Measurements from ENCODE around the gene MED13L. TPM values are rescaled to one million over a fixed set of nuclear protein-coding genes. Genes with fewer than 3 reads are reported as not detected.

Gene MED13L
- total and polyA plus RNA-seq, 4 donors = 7.9 to 94.0 (median 37.7) TPM

- no peaks in the 10 kb centered on the region for H3K27me3 ChIP-seq (ENCODE audit: control insufficient read depth in 4 of 4, insufficient read depth in 4 of 4, low read length in 3 of 4)
- no peaks in the 10 kb centered on the region for H3K9me3 ChIP-seq (ENCODE audit: control insufficient read depth in 4 of 4, low read length in 3 of 4)
- no peak for DNase-seq (ENCODE audit: low spot score)
- H3K36me3 ChIP-seq (ENCODE audit: control insufficient read depth in 4 of 4, insufficient read depth in 3 of 4, low read depth in 1 of 4, low read length in 3 of 4) = no peaks in the 10 kb centered on the region
- 96% methylated on average over 3 of the region's 3 CpGs for WGBS
- H3K4me1 ChIP-seq (ENCODE audit: control insufficient read depth in 4 of 4, insufficient read depth in 4 of 4, low read length in 3 of 4) = peaks cover 3 to 15% (median 9%) of the 10 kb centered on the region in 4 donors
- H3K27ac ChIP-seq (ENCODE audit: low read depth in 1 of 2, low read length in 2 of 2) = no peak overlapping the region
- H3K4me3 ChIP-seq (ENCODE audit: low read depth in 1 of 3, low read length in 3 of 3) = no peak overlapping the region
- no peak for TF ChIP-seq ATF3 (IDR thresholded peaks at IDR 0.05)
- TF ChIP-seq TAF1 (conservative IDR thresholded peaks at IDR 0.05) = no peak
- no peak for TF ChIP-seq SP1 (IDR thresholded peaks at IDR 0.05)
- no peak for TF ChIP-seq HNF4G (IDR thresholded peaks at IDR 0.05)
- TF ChIP-seq CTCF (IDR thresholded peaks at IDR 0.05; ENCODE audit: low read depth, low read length, missing input control) = no peak
- H3K9ac ChIP-seq (ENCODE audit: low read depth in 1 of 2, low read length in 2 of 2) = no peak overlapping the region
These were observed 32.6 kb upstream of the MED13L start for GRCh38 chr12:116310082-116310481.

GRCh38 chr12:116309343-116309742 lies 31.9 kb upstream of the MED13L start:
- Histone ChIP-seq H3K36me3 (ENCODE audit: control insufficient read depth in 4 of 4, insufficient read depth in 3 of 4, low read depth in 1 of 4, low read length in 3 of 4) (no peaks in the 10 kb centered on the region), H3K4me3 (ENCODE audit: low read depth in 1 of 3, low read length in 3 of 3) (no peak overlapping the region), H3K27ac (ENCODE audit: low read depth in 1 of 2, low read length in 2 of 2) (no peak overlapping the region), H3K27me3 (ENCODE audit: control insufficient read depth in 4 of 4, insufficient read depth in 4 of 4, low read length in 3 of 4) (no peaks in the 10 kb centered on the region), H3K4me1 (ENCODE audit: control insufficient read depth in 4 of 4, insufficient read depth in 4 of 4, low read length in 3 of 4) (peaks cover 3 to 15% (median 5%) of the 10 kb centered on the region in 4 donors), H3K9ac (ENCODE audit: low read depth in 1 of 2, low read length in 2 of 2) (no peak overlapping the region), H3K9me3 (ENCODE audit: control insufficient read depth in 4 of 4, low read length in 3 of 4) (no peaks in the 10 kb centered on the region)
- DNase-seq (ENCODE audit: low spot score) = no peak
- WGBS = 96% methylated on average over 1 of the region's 1 CpG
- TF ChIP-seq RAD21 (IDR thresholded peaks at IDR 0.05) (no peak), ZBTB33 (IDR thresholded peaks at IDR 0.05) (no peak), FOXA2 (IDR thresholded peaks at IDR 0.05) (no peak), FOXA1 (IDR thresholded peaks at IDR 0.05) (no peak), EGR1 (IDR thresholded peaks at IDR 0.05; ENCODE audit: low read depth in 2 of 2) (no peak), SP1 (IDR thresholded peaks at IDR 0.05) (no peak), HNF4A (conservative IDR thresholded peaks at IDR 0.05) (no peak), RXRA (IDR thresholded peaks at IDR 0.05) (no peak), ATF3 (IDR thresholded peaks at IDR 0.05) (no peak), YY1 (IDR thresholded peaks at IDR 0.05) (no peak), REST (IDR thresholded peaks at IDR 0.05) (no peak), MAX (IDR thresholded peaks at IDR 0.05) (no peak), GABPA (IDR thresholded peaks at IDR 0.05 in 1 of 2, conservative IDR thresholded peaks at IDR 0.05 in 1 of 2) (no peak), JUND (IDR thresholded peaks at IDR 0.05) (no peak), TAF1 (conservative IDR thresholded peaks at IDR 0.05) (no peak), CTCF (IDR thresholded peaks at IDR 0.05; ENCODE audit: low read depth, low read length, missing input control) (no peak), NR2F2 (IDR thresholded peaks at IDR 0.05) (no peak), HNF4G (IDR thresholded peaks at IDR 0.05) (no peak)
